MG63 (cell line): ENCODE results near the gene WDR62. TPM values are rescaled to one million over a fixed set of nuclear protein-coding genes. Genes with fewer than 3 reads are reported as not detected.
"Not testable (repeated sequence)": the region's sequence is repeated elsewhere in the genome, so short reads cannot be mapped to it uniquely, and the experiment has no call there.

Experiments used
- DNase-seq: peaks from one replicate; pipeline ENCODE4 v3.0.0-alpha.2; 2020
- H3K27me3 ChIP-seq: fragments of 250-450 bp; sonication (Bioruptor Pico); 2 replicates; pipeline ENCODE4 v1.5.1; 2020; ENCODE audit warnings: mild to moderate bottlenecking, moderate library complexity
- H3K36me3 ChIP-seq: fragments of 250-450 bp; sonication (Bioruptor Pico); 2 replicates; pipeline ENCODE4 v1.5.1; 2020; ENCODE audit warnings: mild to moderate bottlenecking, moderate library complexity
- H3K4me3 ChIP-seq: fragments of 250-450 bp; sonication (Bioruptor Pico); 2 replicates; pipeline ENCODE4 v1.5.1; 2020; ENCODE audit warnings: mild to moderate bottlenecking, moderate library complexity
- H3K9me3 ChIP-seq: fragments of 250-450 bp; sonication (Bioruptor Pico); 2 replicates; pipeline ENCODE4 v1.5.1; 2020; ENCODE audit warnings: mild to moderate bottlenecking, moderate library complexity
- total RNA-seq: library from RNA; depleted of rRNA; stranded (reverse); fragments of >200 nt; shearing (Covaris generic); gene quantifications from 2 replicates; pipeline ENCODE4 v1.2.3, GENCODE V29; 2014; ENCODE audit warnings: low replicate concordance

WDR62 gene
- total RNA-seq, 1 experiment from 2014 or later, result 6.1 TPM

DNA sequence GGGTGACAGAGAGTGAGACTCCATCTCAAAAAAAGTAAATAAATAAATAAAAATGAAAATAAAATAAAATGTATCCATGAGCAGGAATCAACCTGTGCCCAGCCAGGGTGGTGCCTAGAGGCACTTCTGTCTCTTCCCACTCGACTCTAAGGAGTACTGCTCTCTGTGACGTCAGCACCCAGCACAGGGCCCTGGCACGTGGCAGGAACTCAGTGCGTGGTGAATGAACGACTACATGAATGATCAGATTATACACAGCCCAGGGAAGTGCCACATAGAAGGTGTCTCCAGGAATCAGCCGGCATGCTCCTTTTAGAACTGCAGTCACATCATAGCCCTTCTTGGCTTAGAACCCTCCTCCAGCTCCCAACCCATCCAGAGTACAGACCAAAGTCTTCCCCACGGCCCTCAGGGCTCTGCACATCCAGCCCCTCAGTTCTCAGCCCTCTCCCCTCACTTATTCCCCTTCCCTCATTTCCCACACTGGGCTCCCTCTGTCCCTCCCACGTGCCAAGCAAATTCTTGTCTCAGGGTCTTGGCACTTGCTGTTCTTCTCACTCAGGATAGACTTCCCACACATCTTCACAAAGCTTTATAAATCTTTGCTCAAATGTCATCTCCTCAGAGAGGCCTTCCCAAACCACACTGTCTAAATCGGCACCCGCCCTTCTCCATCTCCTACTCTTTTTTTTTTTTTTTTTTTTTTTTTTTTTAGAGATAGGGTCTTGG is 26.2 kb upstream of the WDR62 start:
- no peaks in the 10 kb centered on the region for H3K27me3 ChIP-seq
- H3K36me3 ChIP-seq, result no peaks in the 10 kb centered on the region; the same call in 1 of the 2 replicates
- H3K4me3 ChIP-seq, result no peak overlapping the region
- no peak for DNase-seq
- no peaks in the 10 kb centered on the region for H3K9me3 ChIP-seq

DNA sequence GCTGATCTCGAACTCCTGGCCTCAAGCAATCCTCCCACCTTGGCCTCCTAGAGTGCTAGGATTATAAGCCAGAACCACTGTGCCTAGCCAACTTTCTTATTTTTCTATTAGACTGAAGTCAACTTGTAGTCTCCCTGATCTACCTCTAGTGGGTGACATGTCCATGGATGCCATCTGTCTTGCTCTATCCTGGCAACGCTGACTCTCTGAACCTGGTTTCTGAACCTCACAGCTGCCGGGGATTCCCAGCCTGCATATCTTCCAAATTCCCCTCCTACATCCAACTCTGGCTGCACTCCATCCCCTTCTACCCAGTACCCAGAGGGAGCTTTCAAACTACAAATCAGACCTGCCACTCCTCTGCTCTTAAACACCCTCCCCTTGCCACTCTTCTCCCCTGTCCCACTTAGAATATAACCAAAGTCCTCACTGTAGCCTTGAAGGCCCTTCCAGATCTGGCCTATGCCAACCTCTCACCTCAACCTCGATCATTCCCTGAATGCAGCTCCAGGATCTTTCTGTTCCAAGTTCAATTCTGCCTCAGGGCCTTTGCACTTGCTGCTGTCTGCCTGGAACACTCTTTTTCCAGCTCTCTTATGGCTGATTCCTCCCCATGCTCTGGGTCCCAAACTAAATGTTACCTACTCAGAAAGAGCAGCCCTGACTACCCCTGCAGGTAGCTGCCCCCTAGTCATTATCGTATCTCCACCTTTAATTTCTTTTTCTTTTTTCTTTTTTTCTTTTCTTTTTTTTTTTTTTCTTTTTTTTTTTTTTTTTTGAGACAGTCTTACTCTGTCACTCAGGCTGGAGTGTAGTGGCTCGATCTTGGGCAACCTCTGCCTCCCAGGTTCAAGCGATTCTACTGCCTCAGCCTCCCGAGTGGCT is 24.2 kb upstream of the WDR62 start:
- H3K27me3 ChIP-seq, result no peaks in the 10 kb centered on the region
- H3K4me3 ChIP-seq, result no peak overlapping the region
- DNase-seq, result no peak
- H3K36me3 ChIP-seq, result no peaks in the 10 kb centered on the region; the same call in 1 of the 2 replicates
- no peaks in the 10 kb centered on the region for H3K9me3 ChIP-seq

DNA sequence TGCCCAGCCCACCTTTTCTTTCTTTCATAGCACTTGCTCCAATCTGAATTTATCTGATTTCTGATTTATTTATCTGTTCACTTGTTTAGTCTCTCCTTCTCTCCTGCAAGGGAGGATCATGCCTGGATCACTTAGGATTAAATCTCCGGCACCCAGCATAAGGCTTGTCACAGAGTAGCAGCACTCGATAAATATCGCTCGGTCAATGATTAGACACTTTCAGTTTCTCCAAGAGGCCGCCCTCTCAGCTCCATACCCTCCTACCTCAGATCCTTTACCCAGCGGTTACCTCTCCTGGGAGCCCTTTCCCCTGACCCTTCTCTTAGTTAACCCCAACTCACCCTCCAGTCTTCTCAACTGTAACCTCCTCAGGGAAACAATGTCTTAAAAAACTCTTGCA is 23.4 kb upstream of the WDR62 start:
- H3K36me3 ChIP-seq, result no peaks in the 10 kb centered on the region; the same call in 1 of the 2 replicates
- no peak overlapping the region for H3K4me3 ChIP-seq
- no peaks in the 10 kb centered on the region for H3K27me3 ChIP-seq
- no peak for DNase-seq
- H3K9me3 ChIP-seq, result no peaks in the 10 kb centered on the region

DNA sequence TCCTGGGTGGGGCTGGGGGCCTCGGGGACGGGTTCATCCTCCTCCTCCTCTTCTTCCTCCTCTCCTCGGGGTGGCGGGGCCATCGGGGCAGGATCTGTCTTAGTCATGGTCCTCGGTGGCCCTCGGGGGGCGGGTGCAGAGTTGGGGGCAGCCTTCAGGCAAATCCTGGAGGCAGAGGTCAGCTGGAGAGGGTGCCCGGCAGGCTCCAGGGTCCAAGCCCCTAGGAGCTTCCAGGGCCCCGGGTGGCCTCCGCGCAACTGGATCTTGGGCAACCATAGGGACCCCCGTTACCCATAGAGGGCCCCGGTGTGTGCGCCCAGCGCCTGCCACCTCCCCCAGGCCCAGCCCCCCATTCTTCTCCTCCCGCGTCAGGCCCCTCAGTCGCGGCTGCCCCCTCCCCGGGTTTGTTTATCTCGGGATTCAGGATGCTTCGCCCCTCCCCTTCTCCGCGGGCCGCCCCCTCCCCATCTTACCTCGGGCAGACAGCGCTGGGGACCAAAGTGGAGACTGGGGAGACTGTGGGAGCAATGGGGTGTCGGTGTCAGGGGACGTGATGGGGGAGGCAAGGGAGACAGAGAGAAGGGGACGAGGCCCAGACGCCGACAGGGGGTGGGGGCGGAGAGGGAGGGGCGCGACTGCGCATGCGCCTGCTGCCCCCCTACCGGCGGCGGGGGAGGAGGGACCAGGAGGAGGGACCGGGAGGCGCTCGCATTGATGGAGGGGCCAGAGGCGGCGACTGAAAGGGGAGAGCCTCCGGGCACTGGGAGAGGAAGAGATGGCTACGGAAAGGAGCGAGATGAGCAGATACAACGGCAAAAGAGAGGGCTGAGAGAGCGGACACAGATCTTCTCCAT is 22.2 kb upstream of the WDR62 start, which contains the start of gene CLIP3:
TSS of gene CLIP3 (minus strand) at position 623 of the 854 bp plus-strand sequence. CDS start at position 107, 516 bp downstream.
- no peak for DNase-seq
- H3K27me3 ChIP-seq, result no peaks in the 10 kb centered on the region

DNA sequence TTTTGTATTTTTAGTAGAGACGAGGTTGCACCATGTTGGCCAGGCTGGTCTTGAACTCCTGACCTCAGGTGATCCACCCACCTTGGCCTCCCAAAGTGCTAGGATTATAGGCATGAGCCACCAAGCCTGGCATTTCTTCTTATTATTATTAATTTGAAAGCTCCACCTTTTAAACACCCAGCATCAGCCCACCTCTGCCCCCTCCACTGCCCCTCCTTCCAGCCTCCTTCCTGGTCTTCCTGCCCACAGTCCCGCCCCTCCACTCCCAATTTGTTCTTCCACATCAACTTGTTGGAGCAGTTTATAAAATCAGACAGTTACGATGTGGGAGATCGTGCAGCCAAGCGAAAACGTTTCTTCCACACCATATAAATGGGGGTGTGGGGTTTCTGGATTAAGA is 14.2 kb upstream of the WDR62 start:
- H3K27me3 ChIP-seq, result no peaks in the 10 kb centered on the region
- H3K4me3 ChIP-seq, result no peak overlapping the region
- no peaks in the 10 kb centered on the region for H3K9me3 ChIP-seq
- no peaks in the 10 kb centered on the region; the same call in 1 of the 2 replicates for H3K36me3 ChIP-seq
- DNase-seq, result no peak

More for the DNA sequence above, 22.2 kb upstream of the WDR62 start, which contains the start of gene CLIP3:
- Histone ChIP-seq H3K9me3 (no peaks in the 10 kb centered on the region), H3K4me3 (no peak within 1 kb of the TSS), H3K36me3 (no peaks in the 10 kb centered on the region; the same call in 1 of the 2 replicates)

DNA sequence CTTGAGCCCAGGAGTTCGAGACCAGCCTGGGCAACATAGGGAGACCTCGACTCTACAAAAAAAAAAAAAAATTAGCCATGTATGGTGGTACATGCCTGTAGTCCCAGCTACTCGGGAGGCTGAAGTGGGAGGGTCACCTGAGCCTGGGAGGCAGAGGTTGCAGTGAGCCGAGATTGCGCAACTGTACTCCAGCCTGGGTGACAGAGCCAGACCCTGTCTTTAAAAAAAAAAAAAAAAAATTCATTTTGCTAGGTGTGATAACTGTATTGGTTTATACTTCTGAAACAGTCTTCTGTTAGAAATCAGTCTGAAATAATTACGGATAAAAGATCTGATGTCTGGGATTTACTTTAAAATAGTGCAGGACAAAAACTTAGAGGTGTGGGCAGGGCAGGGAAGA is 13.6 kb upstream of the WDR62 start:
- DNase-seq, H3K4me3 ChIP-seq, H3K9me3 ChIP-seq, H3K27me3 ChIP-seq, H3K36me3 ChIP-seq: not testable (repeated sequence)

DNA sequence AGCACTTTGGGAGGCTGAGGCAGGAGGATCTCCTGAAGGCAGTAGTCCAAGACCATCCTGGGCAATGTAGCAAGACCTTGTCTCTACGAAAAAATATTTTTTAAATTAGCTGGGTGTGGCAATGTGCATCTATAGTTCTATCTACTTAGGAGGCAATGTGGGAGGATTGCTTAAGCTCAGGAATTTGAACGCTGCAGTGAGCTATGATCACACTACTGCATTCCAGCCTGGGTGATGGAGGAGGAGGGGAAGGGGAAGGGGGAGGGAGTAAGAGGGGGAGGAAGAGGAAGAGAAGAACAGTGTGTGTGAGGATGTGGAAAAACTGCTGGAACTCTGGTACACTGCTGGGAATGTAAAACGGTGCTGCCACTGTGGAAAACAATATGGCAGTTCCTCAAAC is 12.9 kb upstream of the WDR62 start:
- H3K36me3 ChIP-seq, result no peaks in the 10 kb centered on the region; the same call in 1 of the 2 replicates
- H3K4me3 ChIP-seq, result no peak overlapping the region
- H3K9me3 ChIP-seq, result no peaks in the 10 kb centered on the region; the same call in 1 of the 2 replicates
- H3K27me3 ChIP-seq, result no peaks in the 10 kb centered on the region
- DNase-seq, result peak; percentile 17

DNA sequence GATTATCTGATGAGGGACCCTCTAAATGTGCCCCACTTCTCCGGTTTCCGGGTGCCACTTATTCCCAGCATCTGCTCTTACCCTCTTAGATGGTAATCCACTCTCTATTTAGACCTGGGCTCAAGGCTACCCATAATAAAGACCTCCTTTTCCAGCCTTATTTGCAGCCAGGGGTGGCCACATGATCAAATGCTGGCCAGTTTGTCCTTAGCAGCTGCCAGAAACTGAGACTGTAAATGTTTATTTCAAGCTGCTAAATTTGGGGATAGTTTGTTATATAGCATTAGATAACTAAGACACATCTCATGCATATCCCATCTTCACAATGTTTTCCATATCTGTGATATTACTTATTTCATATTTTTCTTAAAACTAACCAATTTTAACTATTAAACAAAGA is 10.7 kb upstream of the WDR62 start:
- Histone ChIP-seq H3K27me3 (no peaks in the 10 kb centered on the region), H3K36me3 (no peaks in the 10 kb centered on the region; the same call in 1 of the 2 replicates), H3K9me3 (no peaks in the 10 kb centered on the region; the same call in 1 of the 2 replicates), H3K4me3 (no peak overlapping the region)
- DNase-seq, result no peak

DNA sequence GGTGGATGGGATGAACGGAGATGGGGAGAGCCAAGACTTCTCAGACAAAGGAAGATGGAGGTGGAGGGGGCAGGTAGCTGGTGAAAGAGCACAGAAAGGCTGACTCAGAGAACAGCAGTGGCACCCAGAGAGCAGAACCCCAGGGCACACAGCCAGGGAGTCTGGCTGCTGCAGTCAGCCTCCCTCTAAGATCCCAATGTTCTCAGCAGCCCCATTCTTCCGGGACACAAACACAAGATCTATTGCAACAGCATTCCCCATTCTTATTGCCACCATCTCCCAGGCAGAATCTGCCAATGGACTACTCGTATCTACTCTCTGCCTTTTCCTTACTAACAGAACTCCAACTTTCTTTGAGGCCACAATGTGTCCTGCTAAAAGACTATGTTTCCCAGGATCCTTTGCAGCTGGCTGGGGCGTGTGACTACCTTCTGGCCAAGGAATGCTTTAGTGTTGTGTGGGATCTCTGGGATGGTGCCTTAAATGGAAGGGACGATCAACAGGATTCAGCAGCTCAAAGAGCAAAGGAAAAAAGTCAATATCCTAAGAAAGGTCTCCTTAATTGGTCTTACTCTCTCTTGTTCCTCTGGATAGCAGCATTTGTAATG is 8.2 kb upstream of the WDR62 start:
- peak; percentile 11 for DNase-seq
- H3K9me3 ChIP-seq, result no peaks in the 10 kb centered on the region; the same call in 1 of the 2 replicates

DNA sequence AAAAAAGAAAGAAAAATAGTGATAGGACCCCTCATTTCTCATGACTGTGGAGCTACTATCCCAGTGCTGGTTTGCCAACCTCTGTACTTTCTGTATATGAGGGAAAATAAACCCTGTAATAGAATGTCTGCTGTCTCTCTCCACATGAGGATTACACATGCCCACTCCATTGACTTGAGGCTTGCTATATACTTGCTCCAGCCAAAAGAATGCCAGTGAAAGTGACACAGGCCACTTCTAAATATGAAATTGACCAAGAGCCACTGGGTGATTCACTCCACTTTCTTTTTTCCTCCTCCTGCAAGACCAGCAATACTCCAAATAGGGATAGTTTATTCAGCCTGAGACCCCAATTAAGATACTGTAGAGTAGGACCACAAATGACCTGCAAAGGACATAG is 6.9 kb upstream of the WDR62 start:
- Histone ChIP-seq H3K27me3 (no peaks in the 10 kb centered on the region), H3K36me3 (no peaks in the 10 kb centered on the region; the same call in 1 of the 2 replicates), H3K9me3 (no peaks in the 10 kb centered on the region; the same call in 1 of the 2 replicates), H3K4me3 (no peak overlapping the region)
- DNase-seq, result no peak

More for the DNA sequence above, 8.2 kb upstream of the WDR62 start:
- Histone ChIP-seq H3K27me3 (no peaks in the 10 kb centered on the region), H3K36me3 (no peaks in the 10 kb centered on the region; the same call in 1 of the 2 replicates), H3K4me3 (no peak overlapping the region)

DNA sequence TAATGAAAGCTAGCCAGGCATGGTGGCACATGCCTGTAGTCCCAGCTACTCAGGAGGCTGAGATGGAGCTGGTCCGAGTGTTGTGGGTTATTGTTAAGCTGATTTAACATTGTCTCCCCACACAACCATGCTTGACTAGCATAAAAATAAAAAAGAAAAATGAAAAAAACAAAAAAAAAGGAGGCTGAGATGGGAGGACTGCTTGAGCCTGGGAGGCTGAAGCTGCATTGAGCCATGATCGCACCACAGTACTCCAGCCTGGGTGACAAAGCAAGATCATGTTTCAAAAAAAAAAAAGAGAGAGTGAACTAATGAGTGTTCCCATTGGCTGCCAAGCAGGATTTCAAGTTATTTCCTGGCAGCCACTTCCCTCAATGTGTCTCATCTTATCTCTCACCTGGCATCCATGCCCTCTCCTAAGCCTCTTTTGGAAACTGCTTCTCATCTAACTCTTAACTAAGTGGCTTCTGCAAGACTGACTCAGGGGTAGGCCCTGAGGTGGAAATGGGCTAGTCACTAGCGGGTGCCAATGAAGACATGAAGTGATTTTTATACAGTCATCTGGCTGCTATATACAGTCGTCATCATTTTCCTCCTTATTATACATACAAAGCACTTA is 5.5 kb upstream of the WDR62 start:
- no peaks in the 10 kb centered on the region; the same call in 1 of the 2 replicates for H3K9me3 ChIP-seq
- no peak overlapping the region for H3K4me3 ChIP-seq
- peak; percentile 80 for DNase-seq
- no peaks in the 10 kb centered on the region for H3K27me3 ChIP-seq
- no peaks in the 10 kb centered on the region for H3K36me3 ChIP-seq

DNA sequence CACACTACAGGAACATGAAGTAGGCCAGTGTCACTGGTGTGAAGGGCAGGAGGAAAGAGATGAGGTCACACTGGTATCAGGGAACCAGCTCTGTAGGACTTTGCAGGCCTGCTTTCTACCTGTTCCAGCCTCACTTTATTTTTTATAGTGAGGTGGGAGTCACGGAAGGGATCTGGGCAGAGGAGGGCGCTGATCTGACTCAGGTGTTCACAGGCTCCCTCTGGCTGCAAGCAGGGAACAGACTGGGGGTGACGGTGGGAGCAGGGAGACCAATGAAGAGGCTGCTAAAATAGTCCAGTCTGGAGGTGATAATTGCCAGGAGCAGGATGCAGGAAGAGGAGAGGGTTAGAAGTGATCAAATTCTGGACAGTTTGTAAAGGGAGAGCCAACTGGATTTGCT is 3.5 kb upstream of the WDR62 start:
- Histone ChIP-seq H3K36me3 (no peaks in the 10 kb centered on the region), H3K9me3 (no peaks in the 10 kb centered on the region; the same call in 1 of the 2 replicates), H3K27me3 (no peaks in the 10 kb centered on the region), H3K4me3 (no peak overlapping the region)
- DNase-seq, result no peak

DNA sequence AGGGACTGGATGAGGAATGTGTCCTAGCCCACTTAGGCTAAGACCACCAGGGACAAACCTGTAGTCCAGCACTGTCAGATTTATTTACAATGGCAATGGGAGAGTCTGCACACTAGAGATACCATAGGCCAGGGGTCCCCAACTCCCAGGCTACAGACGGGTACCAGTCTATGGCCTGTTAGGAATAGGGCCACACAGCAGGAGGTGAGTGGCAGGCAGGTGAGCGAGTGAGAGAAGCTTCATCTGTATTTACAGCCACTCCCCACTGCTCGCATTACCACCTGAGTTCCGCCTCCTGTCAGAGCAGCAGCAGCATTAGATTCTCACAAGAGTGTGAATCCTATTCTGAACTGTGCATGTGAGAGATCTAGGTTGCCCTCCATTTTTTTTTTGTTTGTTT is 3.1 kb upstream of the WDR62 start:
- Histone ChIP-seq H3K36me3 (no peaks in the 10 kb centered on the region), H3K9me3 (no peaks in the 10 kb centered on the region), H3K4me3 (no peak overlapping the region), H3K27me3 (no peaks in the 10 kb centered on the region)
- DNase-seq, result no peak

DNA sequence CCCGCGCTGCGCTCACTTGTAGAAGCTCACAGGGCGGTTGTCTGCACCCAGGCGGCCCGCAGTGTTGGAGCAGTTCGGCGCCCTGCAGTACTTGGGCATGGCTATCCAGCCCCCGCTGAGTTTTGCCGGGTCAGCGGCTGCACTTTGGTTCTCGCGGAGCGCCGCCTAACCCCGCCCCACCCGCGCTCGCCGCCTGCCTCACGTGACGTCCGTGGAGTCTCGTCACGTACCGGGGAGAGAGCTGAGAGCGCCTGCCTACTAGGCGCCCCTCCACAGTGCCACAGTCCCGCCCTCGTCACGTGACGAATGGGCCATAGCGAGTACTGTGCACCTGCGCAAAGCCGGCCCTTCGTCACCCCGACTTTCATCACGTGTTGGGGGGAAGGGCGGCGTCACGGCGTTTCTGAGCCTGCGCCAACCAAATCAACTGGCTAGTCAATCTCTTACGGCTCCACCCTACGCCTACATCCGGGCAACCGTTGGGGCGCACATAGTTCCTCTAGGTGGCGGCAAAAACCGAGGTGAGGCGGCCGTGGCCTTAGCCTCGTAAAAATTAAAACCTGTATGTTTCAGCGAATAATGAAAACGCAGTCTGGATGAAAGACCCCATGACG is 471 bp upstream of the WDR62 start, which contains the start of gene THAP8:
TSS of gene THAP8 (minus strand) at position 167 of the 614 bp plus-strand sequence. CDS start at position 99, 68 bp downstream.
- peak; percentile 99 for DNase-seq
- peaks cover 4% of the 10 kb centered on the region; the same call in 1 of the 2 replicates for H3K36me3 ChIP-seq
- H3K9me3 ChIP-seq, result no peaks in the 10 kb centered on the region
- peak within 1 kb of the TSS; percentile 61 for H3K4me3 ChIP-seq
- H3K27me3 ChIP-seq, result no peaks in the 10 kb centered on the region
